ENCODE data around the gene USF3.

- no peak for TF ChIP-seq CTCF (IDR thresholded peaks at IDR 0.05)
- TF ChIP-seq POLR2A (IDR thresholded peaks at IDR 0.05), result no peak
Observed at GRCh38 chr3:113719294-113719693, 22.9 kb upstream of the USF3 start.

Measured in esophagus squamous epithelium (tissue), 4 donors.